HepG2 (cell line): ENCODE results near the gene SUPT20HL2.

ENCODE experiments used
- CTCF ChIP-seq: sonication (generic); formaldehyde crosslinking; IDR thresholded peaks from 2 replicates; pipeline ENCODE4 v1.5.0; 2020; ENCODE audit warnings: mild to moderate bottlenecking, missing genetic modification reagents, moderate library complexity
- ESRRA ChIP-seq: sonication (generic); formaldehyde crosslinking; IDR thresholded peaks from 2 replicates; pipeline ENCODE4 v1.5.1; 2020; ENCODE audit warnings: mild to moderate bottlenecking, low read depth, missing genetic modification reagents
- KDM4B ChIP-seq: sonication (generic); formaldehyde crosslinking; IDR thresholded peaks from 2 replicates; pipeline ENCODE4 v1.4.0; 2020; ENCODE audit warnings: missing genetic modification reagents
- MXI1 ChIP-seq: IDR thresholded peaks from 3 replicates; pipeline ENCODE4 v1.6.1; 2012; ENCODE audit warnings: low read depth, low read length, inconsistent platforms, borderline replicate concordance
- POLR2A ChIP-seq, 2 experiments: IDR thresholded peaks; 2 replicates each; pipeline ENCODE4 v1.6.1; 2011; ENCODE audit warnings: low read depth in 2 of 2, low read length in 2 of 2, mild to moderate bottlenecking in 1 of 2, moderate library complexity in 1 of 2; ENCODE audit not compliant: insufficient read depth in 1 of 2
- RAD21 ChIP-seq: fragments of 450-650 bp; formaldehyde crosslinking; IDR thresholded peaks from 2 replicates; pipeline ENCODE4 v1.5.0; 2020; ENCODE audit warnings: mild to moderate bottlenecking
- ZNF18 ChIP-seq: sonication (generic); formaldehyde crosslinking; IDR thresholded peaks from 2 replicates; pipeline ENCODE4 v1.8.0; 2022; ENCODE audit warnings: mild to moderate bottlenecking, missing genetic modification reagents; ENCODE audit not compliant: insufficient replicate concordance
- ZNF614 ChIP-seq: IDR thresholded peaks from 2 replicates; pipeline ENCODE4 v1.6.1; 2018; ENCODE audit warnings: missing biosample characterization, missing genetic modification reagents, inconsistent platforms, borderline replicate concordance

- TF ChIP-seq ZNF614 (CRISPR knock-in tag) (no peak), MXI1 (no peak), ESRRA (CRISPR knock-in tag) (no peak), RAD21 (CRISPR knock-in tag) (no peak), ZNF18 (CRISPR knock-in tag) (no peak), POLR2A (IDR thresholded peaks at IDR 0.05; ENCODE audit: insufficient read depth in 1 of 2, low read depth in 2 of 2, low read length in 2 of 2) (no peak), KDM4B (CRISPR knock-in tag) (no peak), CTCF (CRISPR knock-in tag) (no peak)
Observed at GRCh38 chrX:24262309-24262708, 51.6 kb downstream of the SUPT20HL2 start.
